PC-9 (cell line): ENCODE results near the gene BOC.

Source experiments
- EZH2 ChIP-seq: fragments of 200-600 bp; sonication (generic); IDR thresholded peaks from 2 replicates; pipeline ENCODE4 v1.8.0; 2017; ENCODE audit warnings: antibody characterized with exemption, low read depth
- TF ChIP-seq, protein P1 (sequence below): fragments of 200-600 bp; sonication (generic); conservative IDR thresholded peaks from 2 replicates; pipeline ENCODE4 v1.6.1; 2017; ENCODE audit warnings: mixed run types, antibody characterized with exemption, mild to moderate bottlenecking, moderate library complexity

DNA sequence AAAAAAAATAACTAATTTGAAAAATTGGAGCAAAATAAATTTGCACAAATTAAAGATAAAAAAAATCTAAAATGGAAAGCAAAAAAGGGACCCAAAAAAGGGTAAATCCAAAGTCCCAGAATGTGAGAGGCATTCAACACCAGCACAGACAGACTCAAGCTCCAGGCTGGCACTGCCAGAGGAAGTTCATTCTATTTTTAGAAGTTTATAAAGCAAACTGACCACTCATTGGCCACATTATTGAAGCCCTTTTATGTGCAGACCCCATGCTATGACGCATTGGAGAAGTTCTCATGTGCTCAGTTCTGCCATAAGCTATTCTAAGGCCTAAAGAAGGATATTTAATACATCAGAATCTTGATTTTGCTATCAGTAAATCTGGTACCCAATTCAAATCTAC, 17.6 kb upstream of the BOC start:
- TF ChIP-seq, protein P1, sequence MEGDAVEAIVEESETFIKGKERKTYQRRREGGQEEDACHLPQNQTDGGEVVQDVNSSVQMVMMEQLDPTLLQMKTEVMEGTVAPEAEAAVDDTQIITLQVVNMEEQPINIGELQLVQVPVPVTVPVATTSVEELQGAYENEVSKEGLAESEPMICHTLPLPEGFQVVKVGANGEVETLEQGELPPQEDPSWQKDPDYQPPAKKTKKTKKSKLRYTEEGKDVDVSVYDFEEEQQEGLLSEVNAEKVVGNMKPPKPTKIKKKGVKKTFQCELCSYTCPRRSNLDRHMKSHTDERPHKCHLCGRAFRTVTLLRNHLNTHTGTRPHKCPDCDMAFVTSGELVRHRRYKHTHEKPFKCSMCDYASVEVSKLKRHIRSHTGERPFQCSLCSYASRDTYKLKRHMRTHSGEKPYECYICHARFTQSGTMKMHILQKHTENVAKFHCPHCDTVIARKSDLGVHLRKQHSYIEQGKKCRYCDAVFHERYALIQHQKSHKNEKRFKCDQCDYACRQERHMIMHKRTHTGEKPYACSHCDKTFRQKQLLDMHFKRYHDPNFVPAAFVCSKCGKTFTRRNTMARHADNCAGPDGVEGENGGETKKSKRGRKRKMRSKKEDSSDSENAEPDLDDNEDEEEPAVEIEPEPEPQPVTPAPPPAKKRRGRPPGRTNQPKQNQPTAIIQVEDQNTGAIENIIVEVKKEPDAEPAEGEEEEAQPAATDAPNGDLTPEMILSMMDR: no peak
- TF ChIP-seq EZH2: no peak
